IPS DF 19.7 (cell line): ENCODE measurements around the gene LIX1L.

Experiments
- DNase-seq: peaks from one replicate; pipeline ENCODE4 v3.0.0-alpha.2; 2013; ENCODE audit warnings: low read depth, low spot score

The LIX1L gene

GRCh38 chr1:145985502-145986439 is 28.0 kb upstream of the LIX1L start:
- DNase-seq, result no peak

DNA sequence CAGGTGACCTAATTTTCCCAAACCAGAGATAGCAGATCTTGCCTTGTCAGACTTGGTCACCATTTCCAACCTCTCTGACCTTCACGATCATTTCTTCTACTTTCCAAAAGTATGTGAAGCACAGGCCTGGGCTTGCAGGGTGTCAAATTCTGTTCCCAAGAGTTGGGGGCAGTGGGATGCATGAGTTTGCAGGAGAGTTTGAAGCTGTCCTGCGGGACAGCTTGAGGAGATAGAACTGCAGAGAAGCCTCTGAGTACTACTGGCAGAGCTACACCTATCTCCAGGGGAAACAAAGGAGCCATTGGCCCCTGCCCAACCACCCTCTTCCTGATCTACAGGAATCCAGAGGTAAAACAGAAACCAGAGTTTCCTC is 27.3 kb upstream of the LIX1L start:
- DNase-seq, result no peak

- no peak for DNase-seq
Observed at GRCh38 chr1:145983960-145984830, 26.4 kb upstream of the LIX1L start.

GRCh38 chr1:145983206-145983675 is 25.4 kb upstream of the LIX1L start:
- no peak for DNase-seq

- no peak for DNase-seq
Observed at GRCh38 chr1:145982010-145982723, 24.4 kb upstream of the LIX1L start.

- DNase-seq, result no peak
Observed at GRCh38 chr1:145980457-145980994, 22.7 kb upstream of the LIX1L start.

DNA sequence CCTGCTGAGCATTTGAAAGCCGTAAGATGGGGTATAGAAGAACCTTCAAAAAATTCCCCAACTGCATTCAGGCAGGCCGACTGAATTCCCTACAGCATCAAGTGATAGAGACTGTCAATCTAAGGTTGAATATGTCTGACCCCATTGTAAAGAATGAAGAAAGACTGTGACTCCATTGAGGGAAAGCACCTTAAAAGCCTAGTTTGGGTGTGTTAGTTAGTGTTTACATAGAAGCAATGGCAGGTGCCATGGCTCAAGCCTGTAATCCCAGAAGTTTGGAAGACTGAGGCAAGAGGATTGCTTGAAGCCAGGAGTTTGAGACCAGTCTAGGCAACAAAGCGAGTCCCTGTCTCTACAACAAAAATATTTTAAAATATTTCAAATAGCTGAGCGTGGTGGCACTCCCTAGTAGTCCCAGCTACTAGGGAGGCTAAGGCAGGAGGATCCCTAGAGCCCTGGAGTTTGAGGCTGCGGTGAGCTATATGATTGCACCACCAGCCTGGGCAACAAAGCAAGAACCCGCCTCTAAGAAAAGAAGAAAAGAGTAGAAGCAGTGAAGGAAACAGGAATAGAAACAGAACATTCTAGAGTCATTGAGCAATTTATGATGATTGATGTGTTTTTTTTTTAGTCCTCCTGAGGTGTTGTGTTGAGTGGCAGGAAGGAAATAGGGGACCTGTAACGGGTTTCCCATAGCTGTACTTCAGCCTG is 22.1 kb upstream of the LIX1L start:
- DNase-seq, result no peak

- DNase-seq, result peak; percentile 99
Observed at GRCh38 chr1:145978854-145979745, 21.3 kb upstream of the LIX1L start.

DNA sequence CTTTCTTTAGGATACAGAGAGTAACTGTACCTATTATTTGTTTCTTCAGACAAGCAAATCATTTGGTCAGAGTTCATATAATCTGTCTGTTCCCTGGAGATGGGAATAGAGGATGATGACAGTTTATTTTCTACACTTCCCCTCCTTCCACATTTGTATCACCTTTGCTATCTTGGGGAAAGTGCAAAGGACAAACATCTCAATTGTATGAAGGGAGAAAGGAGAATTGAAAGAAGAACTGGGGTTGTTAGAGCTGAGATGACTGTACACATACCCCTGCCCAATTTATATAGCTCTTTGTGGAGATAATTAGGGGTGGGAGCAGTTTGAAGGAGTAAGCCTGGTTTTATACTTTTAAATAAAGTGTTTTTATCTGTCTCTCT is 20.6 kb upstream of the LIX1L start:
- no peak for DNase-seq

GRCh38 chr1:145977486-145978470 is 20.0 kb upstream of the LIX1L start:
- no peak for DNase-seq

DNA sequence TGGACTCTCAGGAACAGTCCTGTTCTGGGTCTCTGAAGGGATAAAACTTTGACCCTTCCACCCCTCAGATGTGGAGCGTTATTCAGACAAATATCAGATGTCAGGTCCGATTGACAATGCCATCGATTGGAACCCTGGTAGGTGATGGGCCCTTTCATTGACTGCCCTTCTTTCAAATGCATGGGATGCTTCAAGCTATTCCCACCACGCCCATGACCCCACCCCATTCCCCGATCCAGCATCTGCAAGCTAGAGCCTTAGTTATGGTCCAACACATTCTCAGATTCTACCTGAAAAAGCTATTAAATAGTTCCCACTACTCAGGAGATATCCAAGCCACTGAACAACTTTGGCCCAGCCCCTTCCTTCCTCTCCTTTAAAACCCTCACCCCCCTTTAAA is 19.2 kb upstream of the LIX1L start:
- DNase-seq, result no peak

- no peak for DNase-seq
Observed at GRCh38 chr1:145975216-145975615, 17.4 kb upstream of the LIX1L start.

- no peak for DNase-seq
Observed at GRCh38 chr1:145974721-145975120, 16.9 kb upstream of the LIX1L start.

GRCh38 chr1:145972580-145972979 is 14.8 kb upstream of the LIX1L start:
- no peak for DNase-seq

DNA sequence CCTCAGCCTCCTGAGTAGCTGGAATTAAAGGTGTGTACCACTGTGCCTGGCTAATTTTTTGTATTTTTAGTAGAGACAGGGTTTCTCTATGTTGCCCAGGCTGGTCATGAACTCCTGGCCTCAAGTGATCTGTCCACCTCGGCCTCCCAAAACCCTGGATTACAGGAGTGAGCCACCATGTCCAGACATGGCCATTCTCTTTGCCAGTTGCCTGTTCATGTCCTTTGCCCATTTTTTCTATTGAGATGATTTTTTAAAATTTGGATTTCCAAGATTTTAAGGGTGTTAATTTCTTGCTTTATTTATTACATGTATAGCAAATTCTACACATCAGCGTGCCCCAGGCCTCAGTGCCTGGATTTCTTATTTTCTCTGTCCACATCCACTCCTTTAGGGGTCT is 9.5 kb upstream of the LIX1L start:
- no peak for DNase-seq

- no peak for DNase-seq
Observed at GRCh38 chr1:145965119-145965744, 7.4 kb upstream of the LIX1L start.

DNA sequence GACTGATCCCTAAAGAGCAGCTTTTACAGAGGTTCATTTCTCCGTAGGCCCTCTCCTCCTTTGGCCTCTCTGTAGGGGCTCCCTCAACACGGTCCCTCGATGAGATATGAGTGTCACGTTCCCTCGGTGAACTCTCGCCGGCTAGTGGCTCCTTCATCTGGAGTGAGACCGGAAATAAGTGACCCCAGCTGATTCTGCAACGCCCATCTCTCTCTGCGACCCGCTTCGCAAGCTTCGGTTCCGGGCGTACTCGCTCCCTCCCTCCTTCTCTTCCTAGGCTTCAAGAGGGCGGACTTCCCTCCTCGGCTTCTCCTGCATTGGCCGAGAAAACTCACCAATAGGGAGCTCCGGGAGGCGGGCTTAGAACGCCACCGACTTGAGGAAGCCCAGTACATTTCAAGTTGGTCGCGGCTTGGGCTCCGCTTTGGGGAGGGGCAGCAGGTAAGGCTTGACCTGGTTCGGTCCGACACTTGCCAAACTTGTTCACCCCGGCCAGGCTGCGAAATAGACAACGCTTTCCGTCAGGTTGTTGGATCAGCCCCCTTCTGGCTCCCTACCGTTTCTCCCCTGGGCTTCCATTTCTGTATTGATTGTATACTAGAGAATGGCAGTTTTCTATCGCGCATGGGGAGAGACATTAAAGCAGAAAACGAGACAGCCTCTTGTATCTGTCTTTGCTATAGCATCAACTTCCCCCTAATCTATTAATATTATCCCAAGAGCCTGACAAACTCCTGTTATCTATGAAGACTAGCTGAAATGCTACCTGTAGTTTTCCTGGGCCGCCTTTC is 6.7 kb upstream of the LIX1L start, which contains the start of the genes ANKRD34A and POLR3GL:
ANKRD34A (minus strand) TSS at position 248 of the 791 bp plus-strand sequence. CDS start 2,816 bp downstream, outside the sequence.
POLR3GL (plus strand) TSS at position 363 of the 791 bp plus-strand sequence. CDS start 10,176 bp downstream, outside the sequence.
- DNase-seq, result peak; percentile 89
